Right lobe of liver (tissue), 4 donors: ENCODE measurements around the gene TBC1D2B.
"Not testable (repeated sequence)": the region's sequence is repeated elsewhere in the genome, so short reads cannot be mapped to it uniquely, and the experiment has no call there.

Experiments used
- POLR2A ChIP-seq: fragments of 450-650 bp; IDR thresholded peaks from one replicate; pipeline ENCODE4 v1.6.1; 2017; ENCODE audit warnings: antibody characterized with exemption, mild to moderate bottlenecking
- TF ChIP-seq, protein P1 (sequence below), 4 donors: fragments of 200-600 bp in 3 of 4; fragments of 450-650 bp in 1 of 4; IDR thresholded peaks; one replicate each; pipeline versions ENCODE4 v1.5.1 to v1.8.0; 2016 to 2022; ENCODE audit warnings: antibody characterized with exemption in 4 of 4, mild to moderate bottlenecking in 2 of 4
- donor health status: DM: no; HTN: no; CAD: no.
- donor health status: DM: no; HTN: no; CAD: no.
- donor health status: DM: no; HTN: yes; CAD: no.

DNA sequence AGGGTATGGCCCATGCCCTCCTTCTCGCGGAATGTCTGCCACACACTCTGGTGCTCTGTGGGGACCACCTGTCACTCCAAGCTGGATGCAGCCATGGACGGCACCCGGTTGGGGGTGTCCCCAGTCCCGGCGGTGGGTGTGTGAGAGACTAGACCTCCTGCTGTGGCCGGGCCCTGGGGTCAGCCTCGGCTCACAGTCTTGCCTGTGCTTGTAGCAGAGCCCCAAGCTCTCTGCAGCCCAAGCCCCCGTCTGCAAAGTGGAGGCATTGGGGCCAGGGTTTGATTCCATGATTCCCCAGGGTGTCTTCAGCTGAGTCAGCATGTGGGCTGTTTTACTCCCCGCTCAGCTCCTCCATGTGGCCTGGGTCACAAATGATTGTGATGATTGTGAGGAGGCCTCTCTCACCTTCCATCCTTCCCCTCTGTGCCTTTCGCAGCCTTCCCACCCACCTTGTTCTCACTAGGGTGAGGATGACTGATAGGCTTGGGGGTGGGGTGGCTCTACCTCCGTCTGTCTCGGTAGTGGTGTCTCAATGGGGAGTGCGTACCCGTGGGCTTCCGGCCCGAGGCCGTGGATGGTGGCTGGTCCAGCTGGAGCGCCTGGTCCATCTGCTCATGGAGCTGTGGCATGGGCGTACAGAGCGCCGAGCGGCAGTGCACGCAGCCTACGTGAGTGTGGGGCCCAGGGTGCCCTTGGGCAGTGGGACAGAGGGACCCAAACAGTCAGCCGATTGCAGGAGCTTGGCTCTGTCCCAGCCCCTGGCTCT is 100.6 kb downstream of the TBC1D2B start:
- not testable (repeated sequence) for TF ChIP-seq POLR2A
- TF ChIP-seq, protein P1, sequence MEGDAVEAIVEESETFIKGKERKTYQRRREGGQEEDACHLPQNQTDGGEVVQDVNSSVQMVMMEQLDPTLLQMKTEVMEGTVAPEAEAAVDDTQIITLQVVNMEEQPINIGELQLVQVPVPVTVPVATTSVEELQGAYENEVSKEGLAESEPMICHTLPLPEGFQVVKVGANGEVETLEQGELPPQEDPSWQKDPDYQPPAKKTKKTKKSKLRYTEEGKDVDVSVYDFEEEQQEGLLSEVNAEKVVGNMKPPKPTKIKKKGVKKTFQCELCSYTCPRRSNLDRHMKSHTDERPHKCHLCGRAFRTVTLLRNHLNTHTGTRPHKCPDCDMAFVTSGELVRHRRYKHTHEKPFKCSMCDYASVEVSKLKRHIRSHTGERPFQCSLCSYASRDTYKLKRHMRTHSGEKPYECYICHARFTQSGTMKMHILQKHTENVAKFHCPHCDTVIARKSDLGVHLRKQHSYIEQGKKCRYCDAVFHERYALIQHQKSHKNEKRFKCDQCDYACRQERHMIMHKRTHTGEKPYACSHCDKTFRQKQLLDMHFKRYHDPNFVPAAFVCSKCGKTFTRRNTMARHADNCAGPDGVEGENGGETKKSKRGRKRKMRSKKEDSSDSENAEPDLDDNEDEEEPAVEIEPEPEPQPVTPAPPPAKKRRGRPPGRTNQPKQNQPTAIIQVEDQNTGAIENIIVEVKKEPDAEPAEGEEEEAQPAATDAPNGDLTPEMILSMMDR (IDR thresholded peaks at IDR 0.05), result not testable (repeated sequence)
